ENCODE data around the gene QRFP.

DNA sequence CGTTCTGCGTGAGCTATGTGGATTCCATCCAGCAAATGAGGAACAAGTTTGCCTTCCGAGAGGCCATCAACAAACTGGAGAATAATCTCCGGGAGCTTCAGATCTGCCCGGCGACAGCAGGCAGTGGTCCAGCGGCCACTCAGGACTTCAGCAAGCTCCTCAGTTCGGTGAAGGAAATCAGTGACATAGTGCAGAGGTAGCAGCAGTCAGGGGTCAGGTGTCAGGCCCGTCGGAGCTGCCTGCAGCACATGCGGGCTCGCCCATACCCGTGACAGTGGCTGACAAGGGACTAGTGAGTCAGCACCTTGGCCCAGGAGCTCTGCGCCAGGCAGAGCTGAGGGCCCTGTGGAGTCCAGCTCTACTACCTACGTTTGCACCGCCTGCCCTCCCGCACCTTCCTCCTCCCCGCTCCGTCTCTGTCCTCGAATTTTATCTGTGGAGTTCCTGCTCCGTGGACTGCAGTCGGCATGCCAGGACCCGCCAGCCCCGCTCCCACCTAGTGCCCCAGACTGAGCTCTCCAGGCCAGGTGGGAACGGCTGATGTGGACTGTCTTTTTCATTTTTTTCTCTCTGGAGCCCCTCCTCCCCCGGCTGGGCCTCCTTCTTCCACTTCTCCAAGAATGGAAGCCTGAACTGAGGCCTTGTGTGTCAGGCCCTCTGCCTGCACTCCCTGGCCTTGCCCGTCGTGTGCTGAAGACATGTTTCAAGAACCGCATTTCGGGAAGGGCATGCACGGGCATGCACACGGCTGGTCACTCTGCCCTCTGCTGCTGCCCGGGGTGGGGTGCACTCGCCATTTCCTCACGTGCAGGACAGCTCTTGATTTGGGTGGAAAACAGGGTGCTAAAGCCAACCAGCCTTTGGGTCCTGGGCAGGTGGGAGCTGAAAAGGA lies 10.9 kb downstream of the QRFP start:
- TF ChIP-seq, protein P1, sequence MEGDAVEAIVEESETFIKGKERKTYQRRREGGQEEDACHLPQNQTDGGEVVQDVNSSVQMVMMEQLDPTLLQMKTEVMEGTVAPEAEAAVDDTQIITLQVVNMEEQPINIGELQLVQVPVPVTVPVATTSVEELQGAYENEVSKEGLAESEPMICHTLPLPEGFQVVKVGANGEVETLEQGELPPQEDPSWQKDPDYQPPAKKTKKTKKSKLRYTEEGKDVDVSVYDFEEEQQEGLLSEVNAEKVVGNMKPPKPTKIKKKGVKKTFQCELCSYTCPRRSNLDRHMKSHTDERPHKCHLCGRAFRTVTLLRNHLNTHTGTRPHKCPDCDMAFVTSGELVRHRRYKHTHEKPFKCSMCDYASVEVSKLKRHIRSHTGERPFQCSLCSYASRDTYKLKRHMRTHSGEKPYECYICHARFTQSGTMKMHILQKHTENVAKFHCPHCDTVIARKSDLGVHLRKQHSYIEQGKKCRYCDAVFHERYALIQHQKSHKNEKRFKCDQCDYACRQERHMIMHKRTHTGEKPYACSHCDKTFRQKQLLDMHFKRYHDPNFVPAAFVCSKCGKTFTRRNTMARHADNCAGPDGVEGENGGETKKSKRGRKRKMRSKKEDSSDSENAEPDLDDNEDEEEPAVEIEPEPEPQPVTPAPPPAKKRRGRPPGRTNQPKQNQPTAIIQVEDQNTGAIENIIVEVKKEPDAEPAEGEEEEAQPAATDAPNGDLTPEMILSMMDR (IDR thresholded peaks at IDR 0.05; ENCODE audit: borderline replicate concordance, extremely low read depth, low read length, poor library complexity, severe bottlenecking) = no peak
- TF ChIP-seq EZH2 (IDR thresholded peaks at IDR 0.05; ENCODE audit: borderline replicate concordance, low read depth, low read length, severe bottlenecking) = no peak

Measured in DND-41 (cell line).